Measurements from ENCODE around the gene RPS27.

RPS27 gene

DNA sequence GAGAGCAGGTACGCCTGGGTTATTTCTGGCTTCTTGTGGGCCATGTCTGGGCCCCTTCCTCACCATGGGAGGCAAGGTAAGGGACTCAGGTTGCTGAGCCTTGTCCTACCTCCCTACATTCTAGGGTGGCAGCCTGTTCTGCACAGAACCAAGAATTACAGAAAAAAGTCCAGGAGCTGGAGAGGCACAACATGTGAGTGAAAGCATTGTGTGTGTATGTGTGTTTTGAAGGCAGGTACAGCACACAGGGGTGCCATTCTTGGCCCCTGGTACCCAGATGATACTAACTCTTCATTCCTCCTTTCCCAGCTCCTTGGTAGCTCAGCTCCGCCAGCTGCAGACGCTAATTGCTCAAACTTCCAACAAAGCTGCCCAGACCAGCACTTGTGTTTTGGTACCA is 17.5 kb upstream of the RPS27 start:
- Histone ChIP-seq H3K4me2 (ENCODE audit: low read length) (no peak overlapping the region), H3K4me3 (ENCODE audit: low read depth, low read length, poor library complexity, severe bottlenecking) (no peak overlapping the region), H3K36me3 (ENCODE audit: insufficient read depth, low read length) (peaks cover 39% of the 10 kb centered on the region), H2AFZ (ENCODE audit: low read length) (no peak overlapping the region), H3K4me1 (ENCODE audit: insufficient read depth, low read length, severe bottlenecking) (peaks cover 37% of the 10 kb centered on the region), H3K9me2 (ENCODE audit: low read depth, low read length) (no peaks in the 10 kb centered on the region), H3K79me2 (ENCODE audit: insufficient read depth, low read length) (peaks cover 19% of the 10 kb centered on the region), H4K20me1 (ENCODE audit: insufficient read depth, low read length) (no peaks in the 10 kb centered on the region), H3F3A (ENCODE audit: insufficient read depth, low read length) (peaks cover 4% of the 10 kb centered on the region; the same call in 1 of the 2 replicates), H3K9ac (ENCODE audit: low read length) (no peak overlapping the region), H3K9me3 (ENCODE audit: low read length) (no peaks in the 10 kb centered on the region), H3K27me3 (ENCODE audit: insufficient read depth, low read length) (no peaks in the 10 kb centered on the region), H3K27ac (ENCODE audit: low read depth, low read length, poor library complexity, severe bottlenecking) (peak overlapping the region; percentile 42)
- TF ChIP-seq EZH2 (IDR thresholded peaks at IDR 0.05; ENCODE audit: borderline replicate concordance, low read length) = no peak
- TF ChIP-seq, protein P1, sequence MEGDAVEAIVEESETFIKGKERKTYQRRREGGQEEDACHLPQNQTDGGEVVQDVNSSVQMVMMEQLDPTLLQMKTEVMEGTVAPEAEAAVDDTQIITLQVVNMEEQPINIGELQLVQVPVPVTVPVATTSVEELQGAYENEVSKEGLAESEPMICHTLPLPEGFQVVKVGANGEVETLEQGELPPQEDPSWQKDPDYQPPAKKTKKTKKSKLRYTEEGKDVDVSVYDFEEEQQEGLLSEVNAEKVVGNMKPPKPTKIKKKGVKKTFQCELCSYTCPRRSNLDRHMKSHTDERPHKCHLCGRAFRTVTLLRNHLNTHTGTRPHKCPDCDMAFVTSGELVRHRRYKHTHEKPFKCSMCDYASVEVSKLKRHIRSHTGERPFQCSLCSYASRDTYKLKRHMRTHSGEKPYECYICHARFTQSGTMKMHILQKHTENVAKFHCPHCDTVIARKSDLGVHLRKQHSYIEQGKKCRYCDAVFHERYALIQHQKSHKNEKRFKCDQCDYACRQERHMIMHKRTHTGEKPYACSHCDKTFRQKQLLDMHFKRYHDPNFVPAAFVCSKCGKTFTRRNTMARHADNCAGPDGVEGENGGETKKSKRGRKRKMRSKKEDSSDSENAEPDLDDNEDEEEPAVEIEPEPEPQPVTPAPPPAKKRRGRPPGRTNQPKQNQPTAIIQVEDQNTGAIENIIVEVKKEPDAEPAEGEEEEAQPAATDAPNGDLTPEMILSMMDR (IDR thresholded peaks at IDR 0.05; ENCODE audit: low read length) = no peak

DNA sequence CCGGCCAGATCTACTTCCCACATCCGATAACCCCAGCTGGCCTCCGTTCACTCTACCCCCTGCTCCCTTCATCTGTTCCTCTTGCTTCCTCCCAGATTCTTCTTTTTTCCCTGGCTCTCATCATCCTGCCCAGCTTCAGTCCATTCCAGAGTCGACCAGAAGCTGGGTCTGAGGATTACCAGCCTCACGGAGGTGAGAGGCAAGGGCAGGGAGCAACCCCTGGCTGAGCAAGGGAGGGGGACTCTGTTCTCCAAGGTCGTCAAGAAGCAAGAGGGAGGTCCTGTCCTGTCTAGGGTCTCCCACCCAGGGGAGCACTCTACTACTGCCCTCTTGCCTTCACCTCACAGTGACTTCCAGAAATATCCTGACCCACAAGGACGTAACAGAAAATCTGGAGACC is 17.0 kb upstream of the RPS27 start:
- Histone ChIP-seq H3K4me2 (ENCODE audit: low read length) (no peak overlapping the region), H3K27me3 (ENCODE audit: insufficient read depth, low read length) (no peaks in the 10 kb centered on the region), H3K9me2 (ENCODE audit: low read depth, low read length) (no peaks in the 10 kb centered on the region), H3K36me3 (ENCODE audit: insufficient read depth, low read length) (peaks cover 39% of the 10 kb centered on the region), H3K9ac (ENCODE audit: low read length) (no peak overlapping the region), H3K9me3 (ENCODE audit: low read length) (no peaks in the 10 kb centered on the region), H2AFZ (ENCODE audit: low read length) (no peak overlapping the region), H3K79me2 (ENCODE audit: insufficient read depth, low read length) (peaks cover 19% of the 10 kb centered on the region), H3F3A (ENCODE audit: insufficient read depth, low read length) (peaks cover 4% of the 10 kb centered on the region; the same call in 1 of the 2 replicates), H3K4me1 (ENCODE audit: insufficient read depth, low read length, severe bottlenecking) (peaks cover 37% of the 10 kb centered on the region), H4K20me1 (ENCODE audit: insufficient read depth, low read length) (no peaks in the 10 kb centered on the region), H3K27ac (ENCODE audit: low read depth, low read length, poor library complexity, severe bottlenecking) (no peak overlapping the region), H3K4me3 (ENCODE audit: low read depth, low read length, poor library complexity, severe bottlenecking) (no peak overlapping the region)
- TF ChIP-seq, protein P1 (IDR thresholded peaks at IDR 0.05; ENCODE audit: low read length) = no peak
- TF ChIP-seq EZH2 (IDR thresholded peaks at IDR 0.05; ENCODE audit: borderline replicate concordance, low read length) = no peak

DNA sequence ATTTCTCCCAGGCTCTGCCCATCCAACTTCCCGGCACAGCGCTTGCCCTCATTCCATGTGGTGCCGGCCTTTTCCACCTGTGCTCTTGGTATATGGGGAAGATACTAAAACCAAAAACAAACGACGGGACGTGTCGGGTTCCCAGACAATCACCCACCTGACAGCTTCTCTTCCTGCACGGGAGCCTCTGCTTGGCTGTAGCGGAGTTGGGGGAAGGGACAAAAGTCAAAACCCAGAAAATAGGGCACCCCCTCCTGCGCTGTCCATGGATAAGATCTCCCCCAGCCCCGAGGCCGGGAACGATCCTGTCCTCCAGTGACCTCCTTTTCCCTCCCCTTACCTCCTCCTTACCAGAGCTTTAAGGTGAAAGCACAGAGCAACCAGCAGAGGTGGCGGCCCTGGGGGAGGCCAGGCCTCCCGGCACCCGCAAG is 13.7 kb upstream of the RPS27 start:
- no peaks in the 10 kb centered on the region for H3K27me3 ChIP-seq (ENCODE audit: insufficient read depth, low read length)
- H3K27ac ChIP-seq (ENCODE audit: low read depth, low read length, poor library complexity, severe bottlenecking) = peak overlapping the region; percentile 57
- H3K9me3 ChIP-seq (ENCODE audit: low read length) = no peaks in the 10 kb centered on the region
- TF ChIP-seq EZH2 (IDR thresholded peaks at IDR 0.05; ENCODE audit: borderline replicate concordance, low read length) = no peak
- TF ChIP-seq, protein P1 (IDR thresholded peaks at IDR 0.05; ENCODE audit: low read length) = no peak
- peak overlapping the region; percentile 100 for H3K4me2 ChIP-seq (ENCODE audit: low read length)
- peak overlapping the region; percentile 95 for H3K9ac ChIP-seq (ENCODE audit: low read length)
- no peak overlapping the region for H2AFZ ChIP-seq (ENCODE audit: low read length)
- H3K4me1 ChIP-seq (ENCODE audit: insufficient read depth, low read length, severe bottlenecking) = peaks cover 32% of the 10 kb centered on the region
- no peaks in the 10 kb centered on the region for H4K20me1 ChIP-seq (ENCODE audit: insufficient read depth, low read length)
- no peaks in the 10 kb centered on the region for H3K9me2 ChIP-seq (ENCODE audit: low read depth, low read length)
- peaks cover 19% of the 10 kb centered on the region for H3K79me2 ChIP-seq (ENCODE audit: insufficient read depth, low read length)
- H3F3A ChIP-seq (ENCODE audit: insufficient read depth, low read length) = peaks cover 4% of the 10 kb centered on the region; the same call in 1 of the 2 replicates
- peak overlapping the region; percentile 83 for H3K4me3 ChIP-seq (ENCODE audit: low read depth, low read length, poor library complexity, severe bottlenecking)
- peaks cover 39% of the 10 kb centered on the region for H3K36me3 ChIP-seq (ENCODE audit: insufficient read depth, low read length)
